Mesenchymal stem cell (in vitro differentiated cells and primary cell): ENCODE results near the gene SORCS3.

Experiments used
- DNase-seq: peaks from one replicate; pipeline ENCODE4 v3.0.0-alpha.2; 2013
- H2AFZ ChIP-seq: one replicate; pipeline ENCODE4 v1.6.1; 2013; ENCODE audit warnings: low read depth, mild to moderate bottlenecking, control low read depth, inconsistent platforms, low read length, moderate library complexity
- H2AK5ac ChIP-seq: 2 replicates; pipeline ENCODE4 v1.6.1; 2013; ENCODE audit warnings: low read length, moderate library complexity, mild to moderate bottlenecking, inconsistent platforms; ENCODE audit not compliant: severe bottlenecking
- H2BK120ac ChIP-seq: one replicate; pipeline ENCODE4 v1.6.1; 2013; ENCODE audit warnings: low read depth, mild to moderate bottlenecking, inconsistent platforms, low read length, moderate library complexity
- H2BK12ac ChIP-seq, 2 experiments: one replicate each; pipeline ENCODE4 v1.6.1; 2013; ENCODE audit warnings: inconsistent platforms in 2 of 2, low read length in 2 of 2, mild to moderate bottlenecking in 2 of 2, moderate library complexity in 2 of 2, control low read depth in 1 of 2
- H2BK15ac ChIP-seq: one replicate; pipeline ENCODE4 v1.6.1; 2013; ENCODE audit warnings: mild to moderate bottlenecking, low read depth, inconsistent platforms; ENCODE audit not compliant: poor library complexity, severe bottlenecking
- H2BK5ac ChIP-seq: 2 replicates; pipeline ENCODE4 v1.6.1; 2013; ENCODE audit warnings: low read depth, mild to moderate bottlenecking, low read length, control low read depth, inconsistent platforms; ENCODE audit not compliant: poor library complexity, severe bottlenecking
- H3K14ac ChIP-seq, 2 experiments: one replicate each; pipeline ENCODE4 v1.6.1; 2013; ENCODE audit warnings: inconsistent platforms in 2 of 2, low read length in 2 of 2, control low read depth in 1 of 2, mild to moderate bottlenecking in 1 of 2, moderate library complexity in 1 of 2
- H3K18ac ChIP-seq, 2 experiments: one replicate each; pipeline ENCODE4 v1.6.1; 2013; ENCODE audit warnings: inconsistent platforms in 2 of 2, low read length in 2 of 2, control low read depth in 1 of 2, low read depth in 1 of 2, mild to moderate bottlenecking in 1 of 2
- H3K23ac ChIP-seq, 2 experiments: one replicate each; pipeline ENCODE4 v1.6.1; 2013; ENCODE audit warnings: inconsistent platforms in 2 of 2, low read length in 2 of 2, mild to moderate bottlenecking in 2 of 2, moderate library complexity in 2 of 2, control low read depth in 1 of 2
- H3K27ac ChIP-seq: 2 replicates; pipeline ENCODE4 v1.5.1; 2013; ENCODE audit warnings: mild to moderate bottlenecking, moderate library complexity, low read length, control low read depth, inconsistent platforms; ENCODE audit not compliant: poor library complexity, severe bottlenecking
- H3K27me3 ChIP-seq, 2 experiments: 2 replicates each; pipeline versions ENCODE4 v1.6.1 to v1.7.0; 2013; ENCODE audit warnings: low read length in 2 of 2, mild to moderate bottlenecking in 2 of 2, moderate library complexity in 2 of 2, control low read depth in 1 of 2, inconsistent platforms in 1 of 2; ENCODE audit not compliant: control insufficient read depth in 1 of 2, insufficient read depth in 1 of 2
- H3K36me3 ChIP-seq, 2 experiments: 2 replicates each; pipeline versions ENCODE4 v1.6.1 to v1.7.0; 2013; ENCODE audit warnings: low read length in 2 of 2, control low read depth in 1 of 2, inconsistent platforms in 1 of 2, low read depth in 1 of 2, mild to moderate bottlenecking in 1 of 2; ENCODE audit not compliant: insufficient read depth in 2 of 2, control insufficient read depth in 1 of 2
- H3K4ac ChIP-seq, 2 experiments: one replicate each; pipeline ENCODE4 v1.6.1; 2013; ENCODE audit warnings: inconsistent platforms in 2 of 2, low read length in 2 of 2, mild to moderate bottlenecking in 2 of 2, moderate library complexity in 2 of 2, control low read depth in 1 of 2, low read depth in 1 of 2
- H3K4me1 ChIP-seq: 2 replicates; pipeline ENCODE4 v1.6.1; 2013; ENCODE audit warnings: low read depth, low read length, control low read depth; ENCODE audit not compliant: control insufficient read depth, insufficient read depth
- H3K4me2 ChIP-seq: 2 replicates; pipeline ENCODE4 v1.6.1; 2013; ENCODE audit warnings: low read length, mild to moderate bottlenecking, inconsistent platforms; ENCODE audit not compliant: poor library complexity, severe bottlenecking
- H3K4me3 ChIP-seq, 2 experiments: 2 replicates each; pipeline versions ENCODE4 v1.5.1 to v1.7.0; 2013; ENCODE audit warnings: low read length in 2 of 2, mild to moderate bottlenecking in 2 of 2, control low read depth in 1 of 2, low read depth in 1 of 2; ENCODE audit not compliant: insufficient read depth in 1 of 2
- H3K79me1 ChIP-seq: replicated peaks from 2 replicates; pipeline ENCODE4 v1.6.1; 2013; ENCODE audit warnings: mild to moderate bottlenecking, control low read depth, low read length, inconsistent platforms; ENCODE audit not compliant: poor library complexity, severe bottlenecking
- H3K9ac ChIP-seq: 2 replicates; pipeline ENCODE4 v1.7.0; 2013; ENCODE audit warnings: mild to moderate bottlenecking, low read length, moderate library complexity
- H3K9me3 ChIP-seq: 2 replicates; pipeline ENCODE4 v1.7.0; 2013; ENCODE audit warnings: mild to moderate bottlenecking, low read length; ENCODE audit not compliant: control insufficient read depth
- H4K8ac ChIP-seq: one replicate; pipeline ENCODE4 v1.6.1; 2013; ENCODE audit warnings: inconsistent platforms, mild to moderate bottlenecking, low read length, moderate library complexity
- H4K91ac ChIP-seq: one replicate; pipeline ENCODE4 v1.6.1; 2013; ENCODE audit warnings: mild to moderate bottlenecking, low read length, inconsistent platforms
- WGBS: methylation state at CpG from one replicate; pipeline ENCODE4 v1.1.7; 2013; ENCODE audit warnings: mixed read lengths; 5-methylcytosine and 5-hydroxymethylcytosine counted together

Gene SORCS3

GRCh38 chr10:105146436-105146835, 505.3 kb downstream of the SORCS3 start:
- H3K36me3 ChIP-seq = no peaks in the 10 kb centered on the region
- H2BK5ac ChIP-seq = no peak overlapping the region
- no peak overlapping the region for H2BK15ac ChIP-seq
- H2BK120ac ChIP-seq = no peak overlapping the region
- H3K4me3 ChIP-seq = no peak overlapping the region
- H3K4me2 ChIP-seq = no peak overlapping the region
- no peaks in the 10 kb centered on the region for H3K4me1 ChIP-seq
- H3K14ac ChIP-seq = no peak overlapping the region
- 95% methylated on average over 2 of the region's 2 CpGs for WGBS
- H3K79me1 ChIP-seq = no peaks in the 10 kb centered on the region
- no peak overlapping the region for H2BK12ac ChIP-seq
- H2AFZ ChIP-seq = no peak overlapping the region
- no peak overlapping the region for H3K27ac ChIP-seq
- no peak for DNase-seq
- no peak overlapping the region for H4K8ac ChIP-seq
- no peak overlapping the region for H2AK5ac ChIP-seq
- H3K9me3 ChIP-seq = no peaks in the 10 kb centered on the region
- H3K18ac ChIP-seq = no peak overlapping the region
- no peak overlapping the region for H3K4ac ChIP-seq
- no peaks in the 10 kb centered on the region for H3K27me3 ChIP-seq
- H4K91ac ChIP-seq = no peak overlapping the region
- H3K23ac ChIP-seq = no peak overlapping the region
- no peak overlapping the region for H3K9ac ChIP-seq

GRCh38 chr10:105148456-105148855, 507.4 kb downstream of the SORCS3 start:
- no peak for DNase-seq
- 59% methylated on average over 1 of the region's 1 CpG for WGBS
- Histone ChIP-seq H2AK5ac (no peak overlapping the region), H3K36me3 (no peaks in the 10 kb centered on the region), H3K18ac (no peak overlapping the region), H4K91ac (no peak overlapping the region), H3K4me2 (no peak overlapping the region), H3K27me3 (no peaks in the 10 kb centered on the region), H3K4ac (no peak overlapping the region), H4K8ac (no peak overlapping the region), H2BK12ac (no peak overlapping the region), H3K27ac (no peak overlapping the region), H2BK5ac (no peak overlapping the region), H3K9me3 (no peaks in the 10 kb centered on the region), H2AFZ (no peak overlapping the region), H2BK120ac (no peak overlapping the region), H3K14ac (no peak overlapping the region), H3K79me1 (no peaks in the 10 kb centered on the region), H3K23ac (no peak overlapping the region), H3K4me1 (no peaks in the 10 kb centered on the region), H3K9ac (no peak overlapping the region), H2BK15ac (no peak overlapping the region), H3K4me3 (no peak overlapping the region)

DNA sequence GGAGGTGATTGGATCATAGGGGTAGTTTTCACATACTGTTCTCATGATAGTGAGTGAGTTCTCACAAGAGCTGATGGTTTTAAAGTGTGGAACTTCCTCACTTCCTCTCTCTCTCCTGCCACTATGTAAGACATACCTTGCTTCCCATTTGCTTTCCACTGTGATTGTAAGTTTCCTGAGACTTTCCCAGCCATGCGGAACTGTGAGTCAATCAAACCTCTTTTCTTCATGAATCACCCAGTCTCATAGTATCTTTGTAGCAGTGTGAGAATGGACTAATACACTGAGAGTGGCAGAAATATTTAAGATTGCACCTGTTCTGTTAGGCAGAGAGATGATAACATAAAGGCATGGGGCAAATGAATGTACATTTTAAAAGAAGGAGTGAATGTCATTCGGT, 507.8 kb downstream of the SORCS3 start:
- Histone ChIP-seq H2BK5ac (no peak overlapping the region), H3K9me3 (no peaks in the 10 kb centered on the region), H2BK12ac (no peak overlapping the region), H3K79me1 (no peaks in the 10 kb centered on the region), H2AFZ (no peak overlapping the region), H3K27ac (no peak overlapping the region), H3K18ac (no peak overlapping the region), H3K4me1 (no peaks in the 10 kb centered on the region), H2BK15ac (no peak overlapping the region), H4K8ac (no peak overlapping the region), H3K27me3 (no peaks in the 10 kb centered on the region), H3K4ac (no peak overlapping the region), H3K9ac (no peak overlapping the region), H2AK5ac (no peak overlapping the region), H2BK120ac (no peak overlapping the region), H3K36me3 (no peaks in the 10 kb centered on the region), H3K14ac (no peak overlapping the region), H3K4me2 (no peak overlapping the region), H4K91ac (no peak overlapping the region), H3K4me3 (no peak overlapping the region), H3K23ac (no peak overlapping the region)
- 100% methylated on average over 1 of the region's 2 CpGs for WGBS
- no peak for DNase-seq

- Histone ChIP-seq H2AFZ (no peak overlapping the region), H3K14ac (no peak overlapping the region), H3K79me1 (no peaks in the 10 kb centered on the region), H3K4me2 (no peak overlapping the region), H3K23ac (no peak overlapping the region), H2BK5ac (no peak overlapping the region), H4K8ac (no peak overlapping the region), H3K18ac (no peak overlapping the region), H4K91ac (no peak overlapping the region), H3K9me3 (no peaks in the 10 kb centered on the region), H3K27ac (no peak overlapping the region), H2AK5ac (no peak overlapping the region), H3K36me3 (no peaks in the 10 kb centered on the region), H2BK12ac (no peak overlapping the region), H3K4me3 (no peak overlapping the region), H3K9ac (no peak overlapping the region), H2BK120ac (no peak overlapping the region), H3K4ac (no peak overlapping the region), H2BK15ac (no peak overlapping the region), H3K27me3 (no peaks in the 10 kb centered on the region), H3K4me1 (no peaks in the 10 kb centered on the region)
- no peak for DNase-seq
Observed at GRCh38 chr10:105149371-105149891, 508.3 kb downstream of the SORCS3 start.
